ENCODE measurements around the gene LCE3C. TPM values are rescaled to one million over a fixed set of nuclear protein-coding genes. Genes with fewer than 3 reads are reported as not detected.

The LCE3C gene
- total RNA-seq, 1 donor from 2014 or later: not detected

DNA sequence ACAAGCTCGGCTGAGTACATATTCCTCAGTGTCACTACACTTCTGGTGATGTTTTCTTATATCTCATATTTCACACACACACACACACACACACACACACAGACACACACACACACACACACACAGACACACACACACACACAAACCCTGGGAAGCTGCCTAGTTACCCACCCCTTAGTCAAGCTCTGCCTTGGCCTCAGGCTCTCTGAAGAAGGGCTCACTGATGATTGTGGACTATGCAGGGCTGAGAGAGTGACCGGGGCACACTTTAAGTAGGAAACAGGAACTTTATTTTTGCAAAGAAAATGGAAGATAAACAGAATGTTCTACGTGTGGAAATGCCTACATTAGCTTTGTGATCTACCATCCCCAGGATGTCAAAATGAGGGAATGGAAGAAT is 43.9 kb downstream of the LCE3C start:
- Mint-ChIP-seq H3K27ac (no peak overlapping the region), H3K9me3 (peaks cover 63% of the 10 kb centered on the region)
- TF ChIP-seq, protein P1, sequence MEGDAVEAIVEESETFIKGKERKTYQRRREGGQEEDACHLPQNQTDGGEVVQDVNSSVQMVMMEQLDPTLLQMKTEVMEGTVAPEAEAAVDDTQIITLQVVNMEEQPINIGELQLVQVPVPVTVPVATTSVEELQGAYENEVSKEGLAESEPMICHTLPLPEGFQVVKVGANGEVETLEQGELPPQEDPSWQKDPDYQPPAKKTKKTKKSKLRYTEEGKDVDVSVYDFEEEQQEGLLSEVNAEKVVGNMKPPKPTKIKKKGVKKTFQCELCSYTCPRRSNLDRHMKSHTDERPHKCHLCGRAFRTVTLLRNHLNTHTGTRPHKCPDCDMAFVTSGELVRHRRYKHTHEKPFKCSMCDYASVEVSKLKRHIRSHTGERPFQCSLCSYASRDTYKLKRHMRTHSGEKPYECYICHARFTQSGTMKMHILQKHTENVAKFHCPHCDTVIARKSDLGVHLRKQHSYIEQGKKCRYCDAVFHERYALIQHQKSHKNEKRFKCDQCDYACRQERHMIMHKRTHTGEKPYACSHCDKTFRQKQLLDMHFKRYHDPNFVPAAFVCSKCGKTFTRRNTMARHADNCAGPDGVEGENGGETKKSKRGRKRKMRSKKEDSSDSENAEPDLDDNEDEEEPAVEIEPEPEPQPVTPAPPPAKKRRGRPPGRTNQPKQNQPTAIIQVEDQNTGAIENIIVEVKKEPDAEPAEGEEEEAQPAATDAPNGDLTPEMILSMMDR (IDR thresholded peaks at IDR 0.05; ENCODE audit: unreplicated experiment): no peak

DNA sequence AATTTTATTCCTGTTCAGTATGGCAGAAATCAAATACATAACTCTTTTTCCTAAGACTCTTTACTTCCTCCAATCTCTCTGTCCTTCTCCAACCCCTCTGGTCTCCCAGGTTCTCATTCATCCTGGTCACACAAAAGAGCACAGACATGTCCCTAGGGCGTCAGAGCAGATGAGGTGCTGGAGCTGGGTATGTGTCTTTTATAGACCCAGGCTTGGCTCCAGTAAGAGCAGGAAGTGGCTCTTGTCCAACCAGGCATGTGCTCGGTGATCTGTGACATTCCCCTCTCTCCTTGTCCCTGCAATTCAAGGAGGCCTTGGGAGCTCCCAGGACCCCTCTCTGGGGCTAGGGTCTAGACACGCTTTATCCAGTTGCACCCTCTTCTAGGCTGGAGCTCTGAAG is 45.1 kb downstream of the LCE3C start:
- TF ChIP-seq, protein P1 (IDR thresholded peaks at IDR 0.05; ENCODE audit: unreplicated experiment): no peak
- no peak for DNase-seq (ENCODE audit: low spot score in 2 of 2, unreplicated experiment in 2 of 2)
- Mint-ChIP-seq H3K27ac (no peak overlapping the region), H3K36me3 (no peaks in the 10 kb centered on the region), H3K27me3 (ENCODE audit: low read depth) (no peaks in the 10 kb centered on the region), H3K9me3 (peaks cover 65% of the 10 kb centered on the region), H3K4me1 (no peaks in the 10 kb centered on the region), H3K4me3 (no peak overlapping the region)

More for the DNA sequence above, 43.9 kb downstream of the LCE3C start:
- Mint-ChIP-seq H3K4me1 (no peaks in the 10 kb centered on the region), H3K27me3 (ENCODE audit: low read depth) (no peaks in the 10 kb centered on the region), H3K36me3 (no peaks in the 10 kb centered on the region), H3K4me3 (no peak overlapping the region)
- no peak for DNase-seq (ENCODE audit: low spot score in 2 of 2, unreplicated experiment in 2 of 2)

DNA sequence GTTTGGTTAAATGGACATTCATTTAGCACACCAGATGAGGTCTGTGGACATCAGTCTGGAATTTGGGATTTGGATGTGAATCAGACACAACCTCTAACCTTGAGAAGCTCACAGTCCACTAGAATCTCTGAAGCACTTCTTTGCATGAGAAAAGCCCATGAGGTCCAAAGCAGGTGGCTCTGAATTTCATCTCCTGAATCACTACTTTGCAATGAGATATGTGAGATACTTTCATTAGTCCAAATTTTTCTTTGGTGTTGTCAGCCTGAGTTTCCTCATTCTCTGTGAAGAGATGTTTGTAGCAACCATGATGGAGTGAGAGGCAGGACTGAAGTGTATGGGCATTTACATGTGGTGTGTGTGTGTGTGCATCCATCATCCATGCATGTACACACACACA is 46.6 kb downstream of the LCE3C start:
- DNase-seq (ENCODE audit: low spot score in 2 of 2, unreplicated experiment in 2 of 2): no peak
- H3K4me1 Mint-ChIP-seq: no peaks in the 10 kb centered on the region
- H3K27ac Mint-ChIP-seq: no peak overlapping the region
- H3K27me3 Mint-ChIP-seq (ENCODE audit: low read depth): no peaks in the 10 kb centered on the region
- H3K4me3 Mint-ChIP-seq: no peak overlapping the region
- H3K36me3 Mint-ChIP-seq: no peaks in the 10 kb centered on the region
- H3K9me3 Mint-ChIP-seq: peaks cover 66% of the 10 kb centered on the region
- TF ChIP-seq, protein P1 (IDR thresholded peaks at IDR 0.05; ENCODE audit: unreplicated experiment): no peak

Other genes starting within 250 kb of the LCE3C start
- not detected in 3 replicates for gene FLG2, start 240.2 kb upstream of the LCE3C start, total RNA-seq
- gene CRNN, start 186.0 kb upstream of the LCE3C start, total RNA-seq: not detected in 3 replicates
- gene LCE5A, start 89.4 kb upstream of the LCE3C start, total RNA-seq: not detected in 3 replicates
- not detected in 3 replicates for gene CRCT1, start 85.8 kb upstream of the LCE3C start, total RNA-seq
- gene LCE3E, start 33.5 kb upstream of the LCE3C start, total RNA-seq: not detected in 3 replicates
- gene LCE3D, start 19.7 kb upstream of the LCE3C start, total RNA-seq: not detected in 3 replicates
- gene LCE3B, start 13.6 kb downstream of the LCE3C start, total RNA-seq: not detected in 3 replicates
- gene LCE3A, start 22.9 kb downstream of the LCE3C start, total RNA-seq: not detected in 3 replicates
- gene LCE2D, start 63.1 kb downstream of the LCE3C start, total RNA-seq: not detected in 3 replicates
- gene LCE2C, start 75.0 kb downstream of the LCE3C start, total RNA-seq: not detected in 3 replicates
- gene LCE2B, start 85.9 kb downstream of the LCE3C start, total RNA-seq: not detected in 3 replicates
- gene LCE2A, start 98.1 kb downstream of the LCE3C start, total RNA-seq: not detected in 3 replicates
- not detected in 3 replicates for gene LCE4A, start 107.9 kb downstream of the LCE3C start, total RNA-seq
- gene KPRP, start 157.8 kb downstream of the LCE3C start, total RNA-seq: not detected in 3 replicates
- not detected in 3 replicates for gene LCE1F, start 174.9 kb downstream of the LCE3C start, total RNA-seq
- gene LCE1E, start 186.0 kb downstream of the LCE3C start, total RNA-seq: not detected in 3 replicates
- gene LCE1D, start 196.5 kb downstream of the LCE3C start, total RNA-seq: not detected in 3 replicates
- gene LCE1C, start 206.4 kb downstream of the LCE3C start, total RNA-seq: not detected in 3 replicates
- gene LCE1B, start 211.7 kb downstream of the LCE3C start, total RNA-seq: not detected in 3 replicates
- gene LCE1A, start 227.2 kb downstream of the LCE3C start, total RNA-seq: not detected in 3 replicates
- gene LCE6A, start 242.6 kb downstream of the LCE3C start, total RNA-seq: not detected in 3 replicates